ENCODE data around the gene SMCR8. TPM values are rescaled to one million over a fixed set of nuclear protein-coding genes. Genes with fewer than 3 reads are reported as not detected.
A peak's percentile ranks its signal among the peaks of the same experiment; 100 is the strongest.

The SMCR8 gene
- total and polyA plus RNA-seq, 2 of the 8 experiments (the other 6 are each of a cell fraction or from before 2014, with no cell fraction given) = 6.9 to 18.5 TPM

GRCh38 chr17:18314731-18315561 is at the start of gene SMCR8, which contains the start of gene TOP3A (continued):
- peak in 1 of 2 experiments; percentile 61; a peak in 1 of 3 replicates for TF ChIP-seq EP300 (IDR thresholded peaks at IDR 0.05; ENCODE audit: borderline replicate concordance in 1 of 2, low read depth in 2 of 2, low read length in 2 of 2)
- TF ChIP-seq SRF (IDR thresholded peaks at IDR 0.05; ENCODE audit: low read depth, low read length) = no peak
- peak; percentile 73 for TF ChIP-seq TBP (IDR thresholded peaks at IDR 0.05; ENCODE audit: low read depth, low read length)
- no peak for TF ChIP-seq CHD2 (IDR thresholded peaks at IDR 0.05; ENCODE audit: low read length)
- TF ChIP-seq CTCF (IDR thresholded peaks at IDR 0.05; ENCODE audit: control extremely low read depth in 1 of 3, insufficient read depth in 1 of 3, low read depth in 1 of 3, low read length in 3 of 3) = no peak
- no peak for TF ChIP-seq BCL11A (IDR thresholded peaks at IDR 0.05; ENCODE audit: low read depth in 2 of 2, low read length in 2 of 2)
- TF ChIP-seq E2F6 (IDR thresholded peaks at IDR 0.05) = peak; percentile 85
- no peak for TF ChIP-seq HDAC6 (IDR thresholded peaks at IDR 0.05; ENCODE audit: low read depth, low read length)
- peak; percentile 96 for TF ChIP-seq SP4 (IDR thresholded peaks at IDR 0.05; ENCODE audit: low read length)
- no peak for TF ChIP-seq FOSL1 (IDR thresholded peaks at IDR 0.05; ENCODE audit: insufficient read depth, low read depth, low read length)
- TF ChIP-seq HDAC2 (IDR thresholded peaks at IDR 0.05; ENCODE audit: borderline replicate concordance in 1 of 2, low read depth in 2 of 2, low read length in 2 of 2) = peak in 1 of 2 experiments; percentile 89; a peak in 2 of 4 replicates
- TF ChIP-seq ASH2L (IDR thresholded peaks at IDR 0.05; ENCODE audit: low read length) = peak; percentile 79
- TF ChIP-seq RXRA (IDR thresholded peaks at IDR 0.05; ENCODE audit: insufficient read depth, low read depth, low read length) = no peak
- TF ChIP-seq USF2 (IDR thresholded peaks at IDR 0.05; ENCODE audit: low read length) = peak; percentile 99
- TF ChIP-seq TCF12 (IDR thresholded peaks at IDR 0.05; ENCODE audit: low read depth, low read length) = no peak
